HG02678 (cell line): ENCODE data around the gene GALNT7.

ENCODE experiments used
- ATAC-seq: cut with Tn5 transposase; IDR thresholded peaks from one replicate; pipeline ENCODE4 v1.9.1; 2021; ENCODE audit warnings: mild to moderate bottlenecking, moderate library complexity; ENCODE audit not compliant: unreplicated experiment

The GALNT7 gene

DNA sequence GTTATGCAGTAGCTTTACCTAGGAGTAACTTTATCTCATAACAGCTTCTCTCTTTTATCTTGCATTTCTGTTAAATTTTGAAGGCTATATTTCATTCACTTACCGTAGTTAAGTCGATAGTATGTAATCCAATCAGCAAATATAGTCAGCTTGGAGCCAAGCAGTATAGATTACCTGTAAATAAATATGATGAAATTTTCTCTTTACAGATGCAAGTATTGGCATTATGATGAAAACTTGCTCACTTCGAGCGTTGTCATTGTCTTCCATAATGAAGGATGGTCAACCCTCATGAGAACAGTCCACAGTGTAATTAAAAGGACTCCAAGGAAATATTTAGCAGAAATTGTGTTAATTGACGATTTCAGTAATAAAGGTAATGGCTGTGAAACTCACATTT lies 123.3 kb downstream of the GALNT7 start:
- ATAC-seq = no peak

GRCh38 chr4:173293663-173294062 lies 125.1 kb downstream of the GALNT7 start:
- no peak for ATAC-seq

- ATAC-seq = no peak
Measured at GRCh38 chr4:173294444-173294843, 125.8 kb downstream of the GALNT7 start.

DNA sequence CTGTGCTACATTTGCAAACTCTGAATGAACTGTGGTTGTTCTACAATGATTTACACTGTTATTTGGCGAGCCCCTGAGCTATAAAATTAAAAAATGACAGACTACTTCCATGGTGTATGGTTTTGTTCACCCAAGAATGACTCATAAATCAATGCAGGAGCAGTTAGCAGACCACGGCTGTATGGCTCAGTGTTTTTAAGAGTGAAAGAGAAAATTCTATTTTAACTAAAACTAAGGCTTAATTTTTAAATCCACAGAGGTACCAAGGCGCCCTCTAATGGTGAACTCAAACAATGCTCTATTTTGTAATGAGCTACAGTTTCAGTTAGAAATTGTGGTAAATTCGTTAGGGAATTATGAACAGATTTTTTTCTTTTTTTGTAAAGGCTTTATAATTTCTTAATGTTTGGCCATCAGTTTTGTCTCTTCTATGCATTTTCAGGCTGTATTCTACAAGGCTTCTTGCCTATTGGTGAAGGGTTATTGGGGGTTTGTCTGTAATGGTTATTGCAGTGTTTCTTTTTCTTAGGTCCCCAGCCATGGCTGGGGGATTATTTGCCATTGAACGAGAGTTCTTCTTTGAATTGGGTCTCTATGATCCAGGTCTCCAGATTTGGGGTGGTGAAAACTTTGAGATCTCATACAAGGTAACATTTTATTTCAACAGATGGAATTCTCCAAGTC lies 133.0 kb downstream of the GALNT7 start:
- peak; percentile 41 for ATAC-seq

- no peak for ATAC-seq
Measured at GRCh38 chr4:173307778-173308177, 139.2 kb downstream of the GALNT7 start.

DNA sequence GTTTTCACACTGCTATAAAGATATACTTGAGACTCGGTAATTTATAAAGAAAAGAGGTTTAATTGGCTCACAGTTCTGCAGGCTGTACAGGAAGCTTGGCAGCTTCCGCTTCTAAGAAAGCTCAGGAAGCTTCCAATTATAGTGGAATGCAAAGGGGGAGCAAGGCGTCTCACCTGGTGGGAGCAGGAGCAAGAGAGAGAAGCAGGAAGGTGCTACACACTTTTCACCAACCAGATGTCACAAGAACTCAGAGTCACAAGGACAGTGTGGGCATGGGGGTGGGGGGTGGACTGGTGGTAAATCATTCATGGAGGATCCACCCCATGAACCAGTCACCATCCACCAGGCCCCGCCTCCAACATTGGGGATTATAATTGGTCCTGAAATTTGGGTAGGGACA lies 142.8 kb downstream of the GALNT7 start:
- no peak for ATAC-seq

DNA sequence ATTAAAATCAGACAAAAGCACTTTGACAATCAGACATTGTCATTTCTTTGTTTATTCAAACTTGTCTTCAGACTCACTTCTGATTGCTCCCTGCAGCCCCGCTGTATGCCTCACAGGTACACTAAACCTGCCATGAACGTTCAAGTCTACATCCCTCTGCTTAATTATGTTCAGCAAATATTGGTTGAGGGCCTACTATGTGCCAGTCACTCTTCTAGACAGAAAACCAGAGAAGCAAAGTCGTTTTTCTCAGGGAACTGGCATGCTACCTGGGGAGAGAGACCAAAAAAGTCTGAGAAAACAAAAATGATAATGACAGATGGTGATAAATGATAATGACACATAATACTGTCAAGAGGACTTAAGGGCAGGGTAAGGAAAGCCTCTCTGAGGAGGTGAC lies 146.1 kb downstream of the GALNT7 start:
- ATAC-seq = no peak

DNA sequence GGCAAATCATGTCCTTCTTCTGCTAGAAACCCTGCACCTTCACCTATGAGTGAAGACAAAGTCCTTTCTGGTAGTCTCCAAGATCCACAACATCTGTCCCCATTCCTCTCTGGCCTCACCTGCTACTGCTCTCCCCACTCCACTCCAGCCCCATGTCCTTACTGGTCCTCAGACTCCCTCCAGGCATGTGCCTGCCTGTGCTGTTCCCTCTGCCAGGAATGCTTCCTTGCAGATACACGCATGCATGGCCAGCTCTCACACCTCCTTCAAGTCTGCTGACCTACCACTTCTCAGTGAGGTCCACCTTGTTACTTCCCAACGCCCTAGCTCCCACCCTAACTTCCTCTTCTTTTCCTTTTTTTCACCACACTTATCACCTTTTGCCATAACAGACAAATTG lies 147.4 kb downstream of the GALNT7 start:
- no peak for ATAC-seq

- peak; percentile 60 for ATAC-seq
Measured at GRCh38 chr4:173317004-173317403, 148.4 kb downstream of the GALNT7 start.

- no peak for ATAC-seq
Measured at GRCh38 chr4:173318240-173318639, 149.6 kb downstream of the GALNT7 start.

GRCh38 chr4:173318648-173319211 lies 150.1 kb downstream of the GALNT7 start:
- no peak for ATAC-seq

- no peak for ATAC-seq
Measured at GRCh38 chr4:173319696-173320095, 151.1 kb downstream of the GALNT7 start.

DNA sequence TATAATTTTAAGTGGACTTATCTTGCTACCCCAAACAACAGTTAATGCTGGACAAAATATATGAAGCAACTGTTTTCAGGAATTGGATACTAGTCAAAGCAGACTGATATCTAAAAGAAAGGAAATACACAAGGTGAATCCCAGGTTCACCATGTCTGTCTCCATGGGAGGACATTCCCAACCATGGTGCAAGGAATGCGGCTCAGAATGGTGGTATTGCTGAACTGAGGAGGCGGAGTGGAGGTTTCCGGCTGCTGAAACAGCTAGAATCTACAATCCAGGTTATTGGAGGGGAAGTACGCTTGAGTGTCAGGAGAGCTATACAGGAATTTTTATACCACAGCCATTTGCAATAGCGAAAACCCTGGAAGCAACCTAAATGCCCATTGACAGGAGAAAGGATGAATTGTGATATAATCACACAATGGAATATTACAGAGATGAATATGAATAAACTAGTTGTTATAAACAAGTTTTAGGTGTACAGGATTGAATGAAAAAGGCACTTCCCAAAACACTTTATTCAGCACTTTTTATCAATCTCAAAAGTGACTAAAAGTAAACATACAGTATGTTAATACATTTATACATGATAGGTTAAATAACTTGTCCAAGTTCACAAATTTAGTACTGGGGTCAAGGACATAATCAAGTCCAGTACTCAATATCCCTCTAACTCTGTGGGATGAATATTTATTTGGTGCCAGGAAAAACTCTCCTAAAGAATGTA lies 156.6 kb downstream of the GALNT7 start:
- ATAC-seq = no peak

DNA sequence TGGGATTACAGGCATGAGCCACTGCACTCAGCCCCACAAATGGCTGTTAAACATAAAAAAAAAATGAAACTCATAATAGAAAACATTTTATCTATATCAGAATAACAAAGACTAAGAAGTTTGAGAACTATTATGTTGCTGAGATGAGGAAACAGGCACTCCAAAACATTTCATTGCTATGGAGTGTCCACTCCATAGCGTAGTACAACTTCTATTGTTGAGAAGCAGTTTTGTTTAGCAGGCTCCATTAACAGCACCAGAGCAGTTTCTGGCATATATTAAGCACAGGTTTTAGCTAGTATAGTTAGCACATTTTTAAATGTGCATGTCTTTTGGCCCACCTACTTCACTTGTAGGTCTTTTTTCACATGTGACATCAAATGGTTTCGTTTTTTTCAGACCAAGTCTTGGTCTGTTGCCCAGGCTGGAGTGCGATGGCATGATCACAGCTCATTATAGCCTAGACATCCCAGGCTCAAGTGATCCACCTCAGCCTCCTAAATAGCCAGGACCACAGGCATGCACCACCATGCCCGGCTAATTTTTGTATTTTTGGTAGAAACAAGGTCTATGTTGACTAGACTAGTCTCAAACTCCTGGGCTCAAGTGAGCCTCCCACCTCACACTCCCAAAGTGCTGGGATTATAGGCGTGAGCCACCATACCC lies 159.8 kb downstream of the GALNT7 start:
- ATAC-seq = no peak

- no peak for ATAC-seq
Measured at GRCh38 chr4:173330590-173330989, 162.0 kb downstream of the GALNT7 start.

DNA sequence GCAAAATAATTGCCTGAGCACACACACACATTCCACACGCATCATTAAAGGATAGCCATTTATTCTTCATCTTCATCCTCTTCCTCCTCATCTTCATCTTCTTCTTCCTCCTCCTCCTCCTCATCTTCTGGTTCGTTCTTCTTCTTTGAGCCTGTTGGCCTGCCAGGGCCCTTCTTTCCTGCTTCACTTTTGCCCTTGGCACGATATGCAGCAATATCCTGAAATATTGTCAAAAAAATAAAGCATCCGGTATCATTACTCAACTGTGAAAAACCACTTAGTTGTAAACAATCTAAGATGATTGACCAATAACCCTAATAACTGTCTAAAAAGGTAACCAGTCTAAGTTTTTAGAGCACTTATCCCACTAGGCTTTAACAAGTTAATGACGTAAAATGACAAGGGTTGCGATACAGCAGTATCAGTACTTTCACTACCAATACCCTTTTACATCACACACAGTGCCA lies 163.4 kb downstream of the GALNT7 start:
- ATAC-seq = no peak

GRCh38 chr4:173332963-173333657 lies 164.5 kb downstream of the GALNT7 start:
- no peak for ATAC-seq

DNA sequence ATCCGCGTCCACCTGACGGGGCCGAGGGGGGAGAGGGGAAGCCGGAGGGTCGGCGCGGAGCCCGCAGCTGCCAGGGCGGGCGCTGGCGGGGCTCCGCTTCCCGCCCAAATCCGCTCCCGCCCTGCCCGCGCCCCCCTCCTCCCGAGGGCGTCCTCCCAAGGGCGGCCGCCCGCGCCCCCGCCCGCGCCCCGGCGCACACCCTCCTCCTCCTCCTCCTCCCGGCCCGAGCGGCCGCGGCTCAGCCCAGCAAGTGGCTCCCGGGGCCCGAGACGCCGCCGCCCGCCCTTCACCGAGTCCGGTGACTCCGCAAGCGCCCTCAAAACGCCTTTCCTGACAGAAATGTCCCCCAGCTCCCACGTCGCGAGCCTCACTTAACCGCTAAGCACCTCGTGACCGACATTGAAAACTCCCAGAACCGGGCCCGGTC lies 165.1 kb downstream of the GALNT7 start:
- ATAC-seq = peak; percentile 6

DNA sequence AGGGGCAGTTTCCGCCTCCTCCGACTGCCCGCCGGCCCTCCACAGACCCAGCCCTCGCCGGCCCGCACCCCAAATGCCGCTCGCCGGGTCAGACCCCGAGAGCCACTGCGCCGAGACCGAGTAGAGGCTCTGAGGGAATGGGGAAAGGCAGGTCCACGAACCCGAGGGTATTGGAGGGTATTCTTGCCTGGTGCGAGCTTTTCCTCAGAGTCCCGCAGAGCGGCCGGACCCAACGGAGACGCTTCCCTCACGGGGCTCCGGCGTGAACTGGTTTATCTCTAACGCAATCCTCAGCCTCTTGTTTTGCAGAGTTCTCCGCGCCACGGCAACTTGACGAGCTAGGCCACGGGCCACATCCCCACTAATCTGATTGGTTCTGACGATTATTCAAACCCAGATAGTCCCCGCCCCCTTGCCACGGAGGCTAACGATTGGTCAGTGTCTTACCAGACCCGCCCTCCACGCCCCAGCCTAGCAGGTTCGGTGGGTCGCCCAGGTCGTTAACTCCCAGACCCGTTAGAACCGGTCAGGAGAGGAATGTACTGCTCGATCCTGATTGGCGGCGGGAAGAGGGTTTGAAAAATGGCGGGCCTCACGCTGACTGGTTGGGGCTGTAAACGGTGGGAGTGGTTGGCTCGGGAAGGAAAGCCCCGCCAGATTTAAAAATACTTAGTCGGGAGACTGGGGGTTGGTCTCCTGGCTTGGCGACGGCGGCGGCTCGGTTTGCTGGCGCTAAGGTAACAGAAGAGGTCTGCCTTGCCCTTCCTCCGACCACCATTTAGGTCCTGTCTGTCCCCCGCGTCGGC lies 165.7 kb downstream of the GALNT7 start, which contains the start of gene HMGB2:
TSS of gene HMGB2 (minus strand) at position 274 of the 806 bp plus-strand sequence. CDS start 709 bp downstream, outside the sequence.
- peak; percentile 93 for ATAC-seq
